H9 (cell line): ENCODE data around the gene PLA2G2F. TPM values are rescaled to one million over a fixed set of nuclear protein-coding genes. Genes with fewer than 3 reads are reported as not detected.

Experiments used
- DNase-seq: peaks from one replicate; pipeline ENCODE4 v3.0.0-alpha.2; 2017
- H2AFZ ChIP-seq: one replicate; pipeline ENCODE4 v1.6.1; 2013; ENCODE audit warnings: mild to moderate bottlenecking, low read length, control low read depth, moderate library complexity
- H2AK5ac ChIP-seq: 2 replicates; pipeline ENCODE4 v1.6.1; 2013; ENCODE audit warnings: low read length, control low read depth, mixed read lengths; ENCODE audit not compliant: insufficient read length
- H2BK120ac ChIP-seq: one replicate; pipeline ENCODE4 v1.6.1; 2013; ENCODE audit warnings: low read depth, mild to moderate bottlenecking, low read length, control low read depth, inconsistent platforms; ENCODE audit not compliant: poor library complexity, severe bottlenecking
- H2BK12ac ChIP-seq: 2 replicates; pipeline ENCODE4 v1.6.1; 2013; ENCODE audit warnings: low read length, control low read depth, mixed read lengths, low read depth; ENCODE audit not compliant: insufficient read length
- H2BK15ac ChIP-seq: 2 replicates; pipeline ENCODE4 v1.6.1; 2013; ENCODE audit warnings: low read depth, low read length, control low read depth
- H2BK20ac ChIP-seq: one replicate; pipeline ENCODE4 v1.6.1; 2013; ENCODE audit warnings: low read depth, mild to moderate bottlenecking, low read length, control low read depth, inconsistent platforms; ENCODE audit not compliant: poor library complexity, severe bottlenecking
- H2BK5ac ChIP-seq: 2 replicates; pipeline ENCODE4 v1.6.1; 2013; ENCODE audit warnings: low read length, control low read depth, mixed read lengths; ENCODE audit not compliant: insufficient read length
- H3K14ac ChIP-seq: 2 replicates; pipeline ENCODE4 v1.6.1; 2013; ENCODE audit warnings: low read length, control low read depth; ENCODE audit not compliant: insufficient read depth
- H3K18ac ChIP-seq: 2 replicates; pipeline ENCODE4 v1.6.1; 2013; ENCODE audit warnings: low read depth, mild to moderate bottlenecking, mixed read lengths, low read length, control low read depth; ENCODE audit not compliant: insufficient read length
- H3K23ac ChIP-seq: 2 replicates; pipeline ENCODE4 v1.6.1; 2013; ENCODE audit warnings: low read length, control low read depth, mixed read lengths, low read depth; ENCODE audit not compliant: insufficient read length
- H3K23me2 ChIP-seq: 2 replicates; pipeline ENCODE4 v1.6.1; 2013; ENCODE audit warnings: low read depth, mild to moderate bottlenecking, mixed read lengths, low read length, control low read depth; ENCODE audit not compliant: insufficient read length, poor library complexity, severe bottlenecking
- H3K27ac ChIP-seq: 2 replicates; pipeline ENCODE4 v1.5.1; 2013; ENCODE audit warnings: low read length, control low read depth, mixed read lengths, low read depth; ENCODE audit not compliant: insufficient read length
- H3K27me3 ChIP-seq: 2 replicates; pipeline ENCODE4 v1.6.1; 2013; ENCODE audit warnings: low read length, control low read depth, inconsistent platforms; ENCODE audit not compliant: insufficient read depth
- H3K4ac ChIP-seq: 2 replicates; pipeline ENCODE4 v1.6.1; 2013; ENCODE audit warnings: low read depth, mild to moderate bottlenecking, control low read depth, inconsistent platforms, low read length, moderate library complexity
- H3K4me1 ChIP-seq: 2 replicates; pipeline ENCODE4 v1.6.1; 2013; ENCODE audit warnings: low read length, control low read depth, inconsistent platforms; ENCODE audit not compliant: insufficient read depth
- H3K4me2 ChIP-seq: 2 replicates; pipeline ENCODE4 v1.6.1; 2013; ENCODE audit warnings: low read length, control low read depth, mixed read lengths; ENCODE audit not compliant: insufficient read length, insufficient read depth
- H3K56ac ChIP-seq: 2 replicates; pipeline ENCODE4 v1.6.1; 2013; ENCODE audit warnings: low read depth, mild to moderate bottlenecking, mixed read lengths, low read length, control low read depth; ENCODE audit not compliant: insufficient read length
- H3K79me1 ChIP-seq: 2 replicates; pipeline ENCODE4 v1.6.1; 2013; ENCODE audit warnings: low read depth, mild to moderate bottlenecking, moderate library complexity, low read length, control low read depth, inconsistent platforms; ENCODE audit not compliant: insufficient read depth, poor library complexity, severe bottlenecking
- H3K79me2 ChIP-seq: 2 replicates; pipeline ENCODE4 v1.6.1; 2013; ENCODE audit warnings: low read length, control low read depth, inconsistent platforms; ENCODE audit not compliant: insufficient read depth
- H3K9ac ChIP-seq: 2 replicates; pipeline ENCODE4 v1.6.1; 2013; ENCODE audit warnings: low read length, control low read depth, mixed read lengths; ENCODE audit not compliant: insufficient read length; ENCODE audit errors: extremely low read depth
- H3K9me3 ChIP-seq: one replicate; pipeline ENCODE4 v1.6.1; 2013; ENCODE audit warnings: low read depth, low read length, inconsistent platforms; ENCODE audit not compliant: control insufficient read depth
- H3T11ph ChIP-seq: one replicate; pipeline ENCODE4 v1.6.1; 2013; ENCODE audit warnings: mild to moderate bottlenecking, low read length, control low read depth, inconsistent platforms
- H4K20me1 ChIP-seq: one replicate; pipeline ENCODE4 v1.6.1; 2013; ENCODE audit not compliant: control insufficient read depth, insufficient read length, insufficient read depth
- H4K5ac ChIP-seq: 2 replicates; pipeline ENCODE4 v1.6.1; 2013; ENCODE audit warnings: low read depth, mild to moderate bottlenecking, mixed read lengths, low read length, control low read depth; ENCODE audit not compliant: insufficient read length
- H4K8ac ChIP-seq: replicated peaks from 2 replicates; pipeline ENCODE4 v1.6.1; 2013; ENCODE audit warnings: low read length, control low read depth, mixed read lengths, low read depth; ENCODE audit not compliant: insufficient read length
- H4K91ac ChIP-seq: 2 replicates; pipeline ENCODE4 v1.6.1; 2013; ENCODE audit warnings: low read depth, mild to moderate bottlenecking, moderate library complexity, mixed read lengths, low read length, control low read depth; ENCODE audit not compliant: insufficient read length
- H3K27ac Mint-ChIP-seq, 3 experiments: 2 replicates in 2 of 3; 3 replicates in 1 of 3; pipeline ENCODE4 v1.8.0; 2020 to 2021; ENCODE audit warnings: mixed read lengths in 3 of 3, mild to moderate bottlenecking in 1 of 3, moderate library complexity in 1 of 3
- H3K27me3 Mint-ChIP-seq: 2 replicates; pipeline ENCODE4 v1.8.0; 2021; ENCODE audit warnings: low read depth, mild to moderate bottlenecking, moderate library complexity, mixed read lengths
- H3K36me3 Mint-ChIP-seq, 3 experiments: 2 replicates in 2 of 3; 3 replicates in 1 of 3; pipeline ENCODE4 v1.8.0; 2020 to 2021; ENCODE audit warnings: low read depth in 3 of 3, mixed read lengths in 3 of 3; ENCODE audit not compliant: insufficient read depth in 1 of 3
- H3K4me1 Mint-ChIP-seq, 2 experiments: 2 replicates each; pipeline ENCODE4 v1.8.0; 2020; ENCODE audit warnings: mixed read lengths in 2 of 2
- H3K4me3 Mint-ChIP-seq, 2 experiments: 2 replicates in 1 of 2; 3 replicates in 1 of 2; pipeline ENCODE4 v1.8.0; 2020 to 2021; ENCODE audit warnings: mild to moderate bottlenecking in 2 of 2, mixed read lengths in 2 of 2, moderate library complexity in 1 of 2
- H3K9me3 Mint-ChIP-seq, 2 experiments: 2 replicates in 1 of 2; 3 replicates in 1 of 2; pipeline ENCODE4 v1.8.0; 2020; ENCODE audit warnings: mild to moderate bottlenecking in 2 of 2, mixed read lengths in 2 of 2, moderate library complexity in 1 of 2
- CTCF ChIP-seq: fragments of 200-600 bp; sonication (generic); conservative IDR thresholded peaks from 3 replicates; pipeline ENCODE4 v1.8.0; 2021; ENCODE audit warnings: antibody characterized with exemption, mild to moderate bottlenecking
- WGBS: extraction: QIAGEN DNeasy Blood & Tissue Kit; methylation state at CpG from one replicate; pipeline ENCODE4 v1.1.7; 2013; ENCODE audit warnings: missing lambda C conversion rate, low lambda C conversion rate, mixed read lengths; ENCODE audit not compliant: insufficient read length; ENCODE audit errors: extremely low coverage; 5-methylcytosine and 5-hydroxymethylcytosine counted together
- total RNA-seq: library from RNA; stranded (reverse); gene quantifications from 2 replicates; pipeline ENCODE4 v1.2.1, GENCODE V29; 2021

Gene PLA2G2F
- total RNA-seq, 1 experiment from 2014 or later = not detected

GRCh38 chr1:20095564-20096434, 43.3 kb upstream of the PLA2G2F start:
- H3K9ac ChIP-seq = no peak overlapping the region
- H3K9me3 ChIP-seq = peaks cover 37% of the 10 kb centered on the region
- H3K79me1 ChIP-seq = no peaks in the 10 kb centered on the region
- H3K9me3 Mint-ChIP-seq = peaks cover 46 to 58% of the 10 kb centered on the region in 2 experiments
- no peak overlapping the region for H3K4me2 ChIP-seq
- H2BK20ac ChIP-seq = no peak overlapping the region
- TF ChIP-seq CTCF = no peak
- H3K79me2 ChIP-seq = no peaks in the 10 kb centered on the region
- no peak overlapping the region for H3K27ac Mint-ChIP-seq
- H3T11ph ChIP-seq = no peak overlapping the region
- no peak for DNase-seq
- H2BK5ac ChIP-seq = no peak overlapping the region
- no peaks in the 10 kb centered on the region for H4K20me1 ChIP-seq
- H2AFZ ChIP-seq = no peak overlapping the region
- H3K23me2 ChIP-seq = no peaks in the 10 kb centered on the region
- H2BK15ac ChIP-seq = no peak overlapping the region
- no peak overlapping the region for H4K5ac ChIP-seq
- no peak overlapping the region for H3K18ac ChIP-seq
- no peak overlapping the region for H2BK12ac ChIP-seq
- H3K27ac ChIP-seq = no peak overlapping the region
- H3K36me3 Mint-ChIP-seq = peaks cover 7 to 24% (median 23%) of the 10 kb centered on the region in 3 experiments
- no peak overlapping the region for H4K8ac ChIP-seq
- H3K4me3 Mint-ChIP-seq = no peak overlapping the region
- no peaks in the 10 kb centered on the region for H3K4me1 Mint-ChIP-seq
- H3K23ac ChIP-seq = no peak overlapping the region
- no peaks in the 10 kb centered on the region for H3K4me1 ChIP-seq
- peaks cover 32% of the 10 kb centered on the region for H3K27me3 Mint-ChIP-seq
- H2BK120ac ChIP-seq = no peak overlapping the region
- no CpG with 5 or more reads among the region's 5 CpGs for WGBS
- H4K91ac ChIP-seq = no peak overlapping the region
- H3K56ac ChIP-seq = no peak overlapping the region
- no peak overlapping the region for H2AK5ac ChIP-seq
- no peak overlapping the region for H3K4ac ChIP-seq
- H3K27me3 ChIP-seq = no peaks in the 10 kb centered on the region
- no peak overlapping the region for H3K14ac ChIP-seq
